Activated CD8-positive, alpha-beta T cell treated with anti-CD3 and anti-CD28 coated beads for 36 hours (primary cell): Measurements from ENCODE around the gene IST1. TPM values are rescaled to one million over a fixed set of nuclear protein-coding genes. Genes with fewer than 3 reads are reported as not detected.

Source experiments
- ATAC-seq: fragments of 200-7000 bp; cut with Tn5 transposase; one replicate; pipeline ENCODE4 v1.10.0; 2021; ENCODE audit warnings: mild to moderate bottlenecking, moderate library complexity
- CTCF ChIA-PET: fragments of 350-600 bp; sonication (Branson Sonifier 250); formaldehyde crosslinking; loops from one replicate; lab custom pipeline; 2021; ENCODE audit warnings: antibody characterized with exemption; lab: Charles Lee
- POLR2A ChIA-PET: fragments of 350-600 bp; sonication (Branson Sonifier 250); formaldehyde crosslinking; loops from one replicate; lab custom pipeline; 2021; ENCODE audit warnings: antibody characterized with exemption; lab: Charles Lee
- DNase-seq: peaks from one replicate; pipeline ENCODE4 v3.0.0-alpha.2; 2020
- H3K27ac Mint-ChIP-seq: one replicate; pipeline ENCODE4 v1.8.0; 2021; ENCODE audit warnings: mild to moderate bottlenecking, mixed read lengths
- H3K27me3 Mint-ChIP-seq: one replicate; pipeline ENCODE4 v1.8.0; 2021; ENCODE audit warnings: mixed read lengths
- H3K36me3 Mint-ChIP-seq: one replicate; pipeline ENCODE4 v1.8.0; 2021; ENCODE audit warnings: low read depth, mixed read lengths
- H3K4me1 Mint-ChIP-seq: one replicate; pipeline ENCODE4 v1.8.0; 2021; ENCODE audit warnings: low read depth, mixed read lengths
- H3K4me3 Mint-ChIP-seq: one replicate; pipeline ENCODE4 v1.8.0; 2021; ENCODE audit warnings: mild to moderate bottlenecking, moderate library complexity, mixed read lengths
- H3K9me3 Mint-ChIP-seq: one replicate; pipeline ENCODE4 v1.8.0; 2021; ENCODE audit warnings: mixed read lengths
- CTCF ChIP-seq: fragments of 200-600 bp; IDR thresholded peaks from one replicate; pipeline ENCODE4 v1.8.0; 2022; ENCODE audit warnings: antibody characterized with exemption, mild to moderate bottlenecking
- intact Hi-C: fragments of 100-400 bp; cut with micrococcal nuclease; formaldehyde crosslinking; loops from one replicate; pipeline ENCODE4 v1.10.0; 2022
- total RNA-seq, 2 experiments: library from RNA; stranded (reverse); gene quantifications; one replicate each; pipeline ENCODE4 v1.2.3, GENCODE V29; 2021

Gene IST1
- total RNA-seq, 2 experiments from 2014 or later: 157 to 175 TPM

- H3K4me1 Mint-ChIP-seq: peaks cover 71% of the 10 kb centered on the region
- CTCF ChIA-PET: interaction anchor here (0.6 to 1.5 kb wide), 4 partner anchors 10 to 50 kb away, joined by 3 to 5 read pairs (median 3); no protein-coding TSS in a partner anchor
- intact Hi-C loops: no loop called here
These were observed 15.8 kb downstream of the IST1 start for GRCh38 chr16:71911121-71911520.

GRCh38 chr16:71912534-71913275 is 17.4 kb downstream of the IST1 start:
- ATAC-seq (no peak), DNase-seq (no peak)
- H3K4me3 Mint-ChIP-seq: no peak overlapping the region
- POLR2A ChIA-PET: interaction anchor here (0.6 to 1.6 kb wide), 3 partner anchors 9 to 28 kb away, joined by 3 to 4 read pairs (median 3); partner anchors contain the start of gene ZNF821
- peaks cover 41% of the 10 kb centered on the region for H3K36me3 Mint-ChIP-seq
- H3K9me3 Mint-ChIP-seq: no peaks in the 10 kb centered on the region
- peak overlapping the region; percentile 67 for H3K27ac Mint-ChIP-seq
- H3K4me1 Mint-ChIP-seq: peaks cover 67% of the 10 kb centered on the region
- intact Hi-C loops: no loop called here
- TF ChIP-seq CTCF: no peak
- H3K27me3 Mint-ChIP-seq: no peaks in the 10 kb centered on the region
- CTCF ChIA-PET: interaction anchor here (0.9 to 1.2 kb wide), 2 partner anchors 17 to 118 kb away, joined by 3 read pairs; no protein-coding TSS in a partner anchor

More at GRCh38 chr16:71911121-71911520, 15.8 kb downstream of the IST1 start:
- no peak overlapping the region for H3K4me3 Mint-ChIP-seq
- H3K9me3 Mint-ChIP-seq: no peaks in the 10 kb centered on the region
- H3K27me3 Mint-ChIP-seq: no peaks in the 10 kb centered on the region
- peaks cover 35% of the 10 kb centered on the region for H3K36me3 Mint-ChIP-seq
- TF ChIP-seq CTCF: no peak
- no peak overlapping the region for H3K27ac Mint-ChIP-seq
- no peak for ATAC-seq
- POLR2A ChIA-PET: interaction anchor here (0.8 kb wide), 1 partner anchor 11 kb away, joined by 5 read pairs; no protein-coding TSS in a partner anchor
- no peak for DNase-seq

- H3K4me3 Mint-ChIP-seq: no peak overlapping the region
- DNase-seq: no peak
- H3K9me3 Mint-ChIP-seq: no peaks in the 10 kb centered on the region
- H3K4me1 Mint-ChIP-seq: peaks cover 50% of the 10 kb centered on the region
- peaks cover 57% of the 10 kb centered on the region for H3K36me3 Mint-ChIP-seq
- ATAC-seq: no peak
- CTCF ChIA-PET: interaction anchor here (1.3 kb wide), 1 partner anchor 32 kb away, joined by 4 read pairs; no protein-coding TSS in a partner anchor
- no peak for TF ChIP-seq CTCF
- intact Hi-C loops: no loop called here
- no peaks in the 10 kb centered on the region for H3K27me3 Mint-ChIP-seq
- POLR2A ChIA-PET: no interaction called here
- H3K27ac Mint-ChIP-seq: peak overlapping the region; percentile 70
These were observed 19.5 kb downstream of the IST1 start for GRCh38 chr16:71914802-71915201.

- Mint-ChIP-seq H3K4me1 (peaks cover 47% of the 10 kb centered on the region), H3K27ac (peak overlapping the region; percentile 62), H3K27me3 (no peaks in the 10 kb centered on the region), H3K4me3 (no peak overlapping the region), H3K36me3 (peaks cover 61% of the 10 kb centered on the region), H3K9me3 (no peaks in the 10 kb centered on the region)
- intact Hi-C loops: no loop called here
- ChIA-PET POLR2A (interaction anchor here (0.6 kb wide), 1 partner anchor 289 kb away, joined by 3 read pairs; no protein-coding TSS in a partner anchor), CTCF (interaction anchor here (1.3 kb wide), 1 partner anchor 33 kb away, joined by 4 read pairs; no protein-coding TSS in a partner anchor)
- DNase-seq (no peak), ATAC-seq (no peak)
- no peak for TF ChIP-seq CTCF
These were observed 20.0 kb downstream of the IST1 start for GRCh38 chr16:71915350-71915749.
